Measurements from ENCODE around the gene MYO18A. TPM values are rescaled to one million over a fixed set of nuclear protein-coding genes. Genes with fewer than 3 reads are reported as not detected.

Gene MYO18A
- total RNA-seq, 4 donors from 2014 or later: 112 to 191 (median 136) TPM

- no peak overlapping the region for H3K27ac ChIP-seq
- H3K4me3 ChIP-seq: no peak overlapping the region
- intact Hi-C loops (cut with DNase I; ENCODE audit: low total_unique reads): no loop called here
- H3K9me3 ChIP-seq: no peaks in the 10 kb centered on the region
- no peaks in the 10 kb centered on the region for H3K27me3 ChIP-seq
- no peaks in the 10 kb centered on the region for H3K36me3 ChIP-seq
- in situ Hi-C loops (cut with MboI; ENCODE audit: low pct_ligation_motif_present in 1 of 4, low pct_unique_long_range_greater_than_20kb in 1 of 4, low sequenced_read_pairs in 3 of 4): no loop called here
- DNase-seq: no peak
- 92 to 100% methylated on average over 1 of the region's 1 CpG for WGBS, 2 donors (ENCODE audit: low coverage in 1 of 2)
- no peaks in the 10 kb centered on the region for H3K4me1 ChIP-seq
- TF ChIP-seq EP300 (IDR thresholded peaks at IDR 0.05; ENCODE audit: low read depth) (no peak), POLR2AphosphoS5 (IDR thresholded peaks at IDR 0.05) (no peak), CTCF (IDR thresholded peaks at IDR 0.05) (no peak), POLR2A (IDR thresholded peaks at IDR 0.05) (no peak)
Observed at GRCh38 chr17:29071303-29071702, 108.9 kb downstream of the MYO18A start.

- Histone ChIP-seq H3K4me1 (no peaks in the 10 kb centered on the region), H3K27me3 (no peaks in the 10 kb centered on the region), H3K4me3 (no peak overlapping the region), H3K36me3 (no peaks in the 10 kb centered on the region), H3K27ac (no peak overlapping the region), H3K9me3 (no peaks in the 10 kb centered on the region)
- TF ChIP-seq CTCF (IDR thresholded peaks at IDR 0.05) (no peak), POLR2A (IDR thresholded peaks at IDR 0.05) (no peak), EP300 (IDR thresholded peaks at IDR 0.05; ENCODE audit: low read depth) (no peak), POLR2AphosphoS5 (IDR thresholded peaks at IDR 0.05) (no peak)
- in situ Hi-C loops (cut with MboI; ENCODE audit: low pct_ligation_motif_present in 1 of 4, low pct_unique_long_range_greater_than_20kb in 1 of 4, low sequenced_read_pairs in 3 of 4): no loop called here
- intact Hi-C loops (cut with DNase I; ENCODE audit: low total_unique reads): no loop called here
- no peak for DNase-seq
- WGBS, 2 donors (ENCODE audit: low coverage in 1 of 2): 84% methylated on average over 9 of the region's 9 CpGs; no CpG with 5 or more reads in 1 of the 2 donors
Observed at GRCh38 chr17:29070781-29071180, 109.4 kb downstream of the MYO18A start.

GRCh38 chr17:29070308-29070707 lies 109.9 kb downstream of the MYO18A start:
- Histone ChIP-seq H3K27me3 (no peaks in the 10 kb centered on the region), H3K36me3 (no peaks in the 10 kb centered on the region), H3K4me3 (no peak overlapping the region), H3K27ac (no peak overlapping the region), H3K4me1 (no peaks in the 10 kb centered on the region), H3K9me3 (no peaks in the 10 kb centered on the region)
- in situ Hi-C loops (cut with MboI; ENCODE audit: low pct_ligation_motif_present in 1 of 4, low pct_unique_long_range_greater_than_20kb in 1 of 4, low sequenced_read_pairs in 3 of 4): no loop called here
- DNase-seq: no peak
- WGBS, 2 donors (ENCODE audit: low coverage in 1 of 2): 67 to 78% methylated on average over 4 to 10 of the region's 10 CpGs
- TF ChIP-seq POLR2A (IDR thresholded peaks at IDR 0.05) (no peak), POLR2AphosphoS5 (IDR thresholded peaks at IDR 0.05) (no peak), EP300 (IDR thresholded peaks at IDR 0.05; ENCODE audit: low read depth) (no peak), CTCF (IDR thresholded peaks at IDR 0.05) (no peak)
- intact Hi-C loops (cut with DNase I; ENCODE audit: low total_unique reads): no loop called here

- no peak for DNase-seq
- in situ Hi-C loops (cut with MboI; ENCODE audit: low pct_ligation_motif_present in 1 of 4, low pct_unique_long_range_greater_than_20kb in 1 of 4, low sequenced_read_pairs in 3 of 4) (no loop called here), intact Hi-C loops (cut with DNase I; ENCODE audit: low total_unique reads) (no loop called here)
- H3K36me3 ChIP-seq: no peaks in the 10 kb centered on the region
- TF ChIP-seq POLR2A (IDR thresholded peaks at IDR 0.05): no peak
- TF ChIP-seq POLR2AphosphoS5 (IDR thresholded peaks at IDR 0.05): no peak
- TF ChIP-seq EP300 (IDR thresholded peaks at IDR 0.05; ENCODE audit: low read depth): no peak
- TF ChIP-seq CTCF (IDR thresholded peaks at IDR 0.05): no peak
- H3K4me3 ChIP-seq: no peak overlapping the region
- H3K9me3 ChIP-seq: no peaks in the 10 kb centered on the region
- 56 to 67% methylated on average over 1 to 19 of the region's 19 CpGs for WGBS, 2 donors (ENCODE audit: low coverage in 1 of 2)
- no peaks in the 10 kb centered on the region for H3K4me1 ChIP-seq
- H3K27ac ChIP-seq: no peak overlapping the region
- H3K27me3 ChIP-seq: no peaks in the 10 kb centered on the region
Observed at GRCh38 chr17:29069526-29070041, 110.6 kb downstream of the MYO18A start.
